ENCODE measurements around the gene PPM1H.

DNA sequence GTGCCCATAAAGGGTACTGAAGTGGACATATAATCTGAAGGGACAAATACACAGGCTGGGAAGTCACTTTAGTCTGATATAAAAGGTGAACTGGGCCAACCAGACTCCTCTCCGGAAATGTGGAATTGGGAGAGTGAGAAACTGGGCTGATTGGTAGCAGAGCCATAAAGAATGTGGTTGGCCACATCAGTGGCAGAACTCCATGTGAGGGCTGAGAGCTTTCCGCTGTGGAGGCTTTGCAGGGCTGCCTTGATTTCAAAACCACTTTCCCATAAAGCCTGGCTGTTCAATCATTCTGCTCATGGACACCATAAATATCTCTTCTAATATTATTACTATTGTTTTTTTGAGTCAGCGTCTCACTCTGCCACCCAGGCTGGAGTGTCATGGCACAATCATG, 248.0 kb downstream of the PPM1H start:
- TF ChIP-seq, protein P1, sequence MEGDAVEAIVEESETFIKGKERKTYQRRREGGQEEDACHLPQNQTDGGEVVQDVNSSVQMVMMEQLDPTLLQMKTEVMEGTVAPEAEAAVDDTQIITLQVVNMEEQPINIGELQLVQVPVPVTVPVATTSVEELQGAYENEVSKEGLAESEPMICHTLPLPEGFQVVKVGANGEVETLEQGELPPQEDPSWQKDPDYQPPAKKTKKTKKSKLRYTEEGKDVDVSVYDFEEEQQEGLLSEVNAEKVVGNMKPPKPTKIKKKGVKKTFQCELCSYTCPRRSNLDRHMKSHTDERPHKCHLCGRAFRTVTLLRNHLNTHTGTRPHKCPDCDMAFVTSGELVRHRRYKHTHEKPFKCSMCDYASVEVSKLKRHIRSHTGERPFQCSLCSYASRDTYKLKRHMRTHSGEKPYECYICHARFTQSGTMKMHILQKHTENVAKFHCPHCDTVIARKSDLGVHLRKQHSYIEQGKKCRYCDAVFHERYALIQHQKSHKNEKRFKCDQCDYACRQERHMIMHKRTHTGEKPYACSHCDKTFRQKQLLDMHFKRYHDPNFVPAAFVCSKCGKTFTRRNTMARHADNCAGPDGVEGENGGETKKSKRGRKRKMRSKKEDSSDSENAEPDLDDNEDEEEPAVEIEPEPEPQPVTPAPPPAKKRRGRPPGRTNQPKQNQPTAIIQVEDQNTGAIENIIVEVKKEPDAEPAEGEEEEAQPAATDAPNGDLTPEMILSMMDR (IDR thresholded peaks at IDR 0.05) = no peak
- no peak for TF ChIP-seq POLR2A (IDR thresholded peaks at IDR 0.05)
